NAMALWA (cell line): ENCODE measurements around the gene MS4A8.
"Not testable (repeated sequence)": the region's sequence is repeated elsewhere in the genome, so short reads cannot be mapped to it uniquely, and the experiment has no call there.

Experiments
- DNase-seq: peaks from one replicate; pipeline ENCODE4 v3.0.0-alpha.2; 2015; ENCODE audit warnings: low spot score

MS4A8 gene

GRCh38 chr11:60725592-60725991, 26.2 kb downstream of the MS4A8 start:
- no peak for DNase-seq

- no peak for DNase-seq
These were observed 32.2 kb downstream of the MS4A8 start for GRCh38 chr11:60731586-60731985.

GRCh38 chr11:60734279-60734678, 34.9 kb downstream of the MS4A8 start:
- DNase-seq, result no peak

GRCh38 chr11:60739114-60739513, 39.7 kb downstream of the MS4A8 start:
- no peak for DNase-seq

GRCh38 chr11:60740573-60740972, 41.2 kb downstream of the MS4A8 start:
- no peak for DNase-seq

GRCh38 chr11:60741421-60741820, 42.0 kb downstream of the MS4A8 start:
- DNase-seq, result no peak

- DNase-seq, result no peak
These were observed 43.6 kb downstream of the MS4A8 start for GRCh38 chr11:60743058-60743457.

GRCh38 chr11:60744114-60744513, 44.7 kb downstream of the MS4A8 start:
- DNase-seq, result no peak

- DNase-seq, result no peak
These were observed 48.0 kb downstream of the MS4A8 start for GRCh38 chr11:60747359-60747873.

- DNase-seq, result no peak
These were observed 48.8 kb downstream of the MS4A8 start for GRCh38 chr11:60748225-60748624.

GRCh38 chr11:60748821-60749220, 49.4 kb downstream of the MS4A8 start:
- no peak for DNase-seq

- no peak for DNase-seq
These were observed 51.5 kb downstream of the MS4A8 start for GRCh38 chr11:60750911-60751310.

GRCh38 chr11:60753309-60753708, 53.9 kb downstream of the MS4A8 start:
- no peak for DNase-seq

- DNase-seq, result no peak
These were observed 55.5 kb downstream of the MS4A8 start for GRCh38 chr11:60754887-60755286.

- peak; percentile 78 for DNase-seq
These were observed 57.1 kb downstream of the MS4A8 start, which contains the start of gene MS4A15 for GRCh38 chr11:60756307-60757032. Gene MS4A15 (plus strand): TSS chr11:60756867. CDS start chr11:60763734, 6,867 bp downstream.

- no peak for DNase-seq
These were observed 57.9 kb downstream of the MS4A8 start for GRCh38 chr11:60757231-60757800.

GRCh38 chr11:60758671-60759070, 59.3 kb downstream of the MS4A8 start:
- not testable (repeated sequence) for DNase-seq

- DNase-seq, result not testable (repeated sequence)
These were observed 60.2 kb downstream of the MS4A8 start for GRCh38 chr11:60759438-60760225.

GRCh38 chr11:60761436-60762190, 62.2 kb downstream of the MS4A8 start:
- DNase-seq, result no peak

GRCh38 chr11:60762851-60763691, 63.7 kb downstream of the MS4A8 start:
- peak; percentile 75 for DNase-seq
